ENCODE data around the gene CALR3. TPM values are rescaled to one million over a fixed set of nuclear protein-coding genes. Genes with fewer than 3 reads are reported as not detected.
"Not testable (repeated sequence)": the region's sequence is repeated elsewhere in the genome, so short reads cannot be mapped to it uniquely, and the experiment has no call there.

CALR3 gene
- total and polyA plus RNA-seq, 2 experiments from 2014 or later: not detected

- no peak overlapping the region for H3K4me2 ChIP-seq
- H3K4me1 ChIP-seq (ENCODE audit: insufficient read depth): no peaks in the 10 kb centered on the region
- H3K27ac ChIP-seq: no peak overlapping the region
- no peak overlapping the region for H2AFZ ChIP-seq
- H3K36me3 ChIP-seq (replicated peaks; ENCODE audit: insufficient read depth, low read depth): no peaks in the 10 kb centered on the region
- no peak overlapping the region for H3K4me3 ChIP-seq
- DNase-seq (ENCODE audit: low spot score): no peak
- no peaks in the 10 kb centered on the region for H3K27me3 ChIP-seq
- 93% methylated on average over 5 of the region's 5 CpGs for WGBS (ENCODE audit: low lambda C conversion rate, missing lambda C conversion rate)
- no peaks in the 10 kb centered on the region for H3K9me2 ChIP-seq (replicated peaks; ENCODE audit: insufficient read depth)
- TF ChIP-seq, protein P1, sequence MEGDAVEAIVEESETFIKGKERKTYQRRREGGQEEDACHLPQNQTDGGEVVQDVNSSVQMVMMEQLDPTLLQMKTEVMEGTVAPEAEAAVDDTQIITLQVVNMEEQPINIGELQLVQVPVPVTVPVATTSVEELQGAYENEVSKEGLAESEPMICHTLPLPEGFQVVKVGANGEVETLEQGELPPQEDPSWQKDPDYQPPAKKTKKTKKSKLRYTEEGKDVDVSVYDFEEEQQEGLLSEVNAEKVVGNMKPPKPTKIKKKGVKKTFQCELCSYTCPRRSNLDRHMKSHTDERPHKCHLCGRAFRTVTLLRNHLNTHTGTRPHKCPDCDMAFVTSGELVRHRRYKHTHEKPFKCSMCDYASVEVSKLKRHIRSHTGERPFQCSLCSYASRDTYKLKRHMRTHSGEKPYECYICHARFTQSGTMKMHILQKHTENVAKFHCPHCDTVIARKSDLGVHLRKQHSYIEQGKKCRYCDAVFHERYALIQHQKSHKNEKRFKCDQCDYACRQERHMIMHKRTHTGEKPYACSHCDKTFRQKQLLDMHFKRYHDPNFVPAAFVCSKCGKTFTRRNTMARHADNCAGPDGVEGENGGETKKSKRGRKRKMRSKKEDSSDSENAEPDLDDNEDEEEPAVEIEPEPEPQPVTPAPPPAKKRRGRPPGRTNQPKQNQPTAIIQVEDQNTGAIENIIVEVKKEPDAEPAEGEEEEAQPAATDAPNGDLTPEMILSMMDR (IDR thresholded peaks at IDR 0.05; ENCODE audit: poor library complexity): no peak
- TF ChIP-seq EZH2 (IDR thresholded peaks at IDR 0.05; ENCODE audit: borderline replicate concordance) (no peak), EZH2phosphoT487 (IDR thresholded peaks at IDR 0.05; ENCODE audit: low read depth, severe bottlenecking, unreplicated experiment) (no peak)
- H3K9me3 ChIP-seq (ENCODE audit: low read depth): no peaks in the 10 kb centered on the region
- H4K20me1 ChIP-seq (ENCODE audit: insufficient read depth, poor library complexity, severe bottlenecking): no peaks in the 10 kb centered on the region
- H3K79me2 ChIP-seq: no peaks in the 10 kb centered on the region
These were observed 12.6 kb upstream of the CALR3 start for GRCh38 chr19:16508546-16508945.

- no peak overlapping the region for H3K27ac ChIP-seq
- H3K79me2 ChIP-seq: no peaks in the 10 kb centered on the region
- TF ChIP-seq, protein P1 (IDR thresholded peaks at IDR 0.05; ENCODE audit: poor library complexity): no peak
- TF ChIP-seq EZH2 (IDR thresholded peaks at IDR 0.05; ENCODE audit: borderline replicate concordance) (no peak), EZH2phosphoT487 (IDR thresholded peaks at IDR 0.05; ENCODE audit: low read depth, severe bottlenecking, unreplicated experiment) (no peak)
- H4K20me1 ChIP-seq (ENCODE audit: insufficient read depth, poor library complexity, severe bottlenecking): no peaks in the 10 kb centered on the region
- no peaks in the 10 kb centered on the region for H3K4me1 ChIP-seq (ENCODE audit: insufficient read depth)
- no peak for DNase-seq (ENCODE audit: low spot score)
- no peaks in the 10 kb centered on the region for H3K27me3 ChIP-seq
- no peaks in the 10 kb centered on the region for H3K9me3 ChIP-seq (ENCODE audit: low read depth)
- H3K9me2 ChIP-seq (replicated peaks; ENCODE audit: insufficient read depth): no peaks in the 10 kb centered on the region
- H2AFZ ChIP-seq: no peak overlapping the region
- no peak overlapping the region for H3K4me3 ChIP-seq
- no peaks in the 10 kb centered on the region for H3K36me3 ChIP-seq (replicated peaks; ENCODE audit: insufficient read depth, low read depth)
- WGBS (ENCODE audit: low lambda C conversion rate, missing lambda C conversion rate): 84% methylated on average over 6 of the region's 6 CpGs
- H3K4me2 ChIP-seq: no peak overlapping the region
These were observed 11.0 kb upstream of the CALR3 start for GRCh38 chr19:16506961-16507360.

- H4K20me1 ChIP-seq (ENCODE audit: insufficient read depth, poor library complexity, severe bottlenecking); DNase-seq (ENCODE audit: low spot score); H3K4me3 ChIP-seq; H3K9me2 ChIP-seq (replicated peaks; ENCODE audit: insufficient read depth); H3K4me1 ChIP-seq (ENCODE audit: insufficient read depth); H2AFZ ChIP-seq; H3K36me3 ChIP-seq (replicated peaks; ENCODE audit: insufficient read depth, low read depth); H3K4me2 ChIP-seq; H3K27ac ChIP-seq; H3K9me3 ChIP-seq (ENCODE audit: low read depth); H3K79me2 ChIP-seq; H3K27me3 ChIP-seq: not testable (repeated sequence)
- 95% methylated on average over 11 of the region's 11 CpGs for WGBS (ENCODE audit: low lambda C conversion rate, missing lambda C conversion rate)
These were observed 10.2 kb upstream of the CALR3 start for GRCh38 chr19:16506161-16506560.

GRCh38 chr19:16504271-16504670, 8.3 kb upstream of the CALR3 start:
- H3K36me3 ChIP-seq (replicated peaks; ENCODE audit: insufficient read depth, low read depth): no peaks in the 10 kb centered on the region
- H3K9me2 ChIP-seq (replicated peaks; ENCODE audit: insufficient read depth): no peaks in the 10 kb centered on the region
- no peak overlapping the region for H3K4me2 ChIP-seq
- H3K4me3 ChIP-seq: no peak overlapping the region
- no peaks in the 10 kb centered on the region for H3K4me1 ChIP-seq (ENCODE audit: insufficient read depth)
- TF ChIP-seq EZH2 (IDR thresholded peaks at IDR 0.05; ENCODE audit: borderline replicate concordance): no peak
- TF ChIP-seq, protein P1 (IDR thresholded peaks at IDR 0.05; ENCODE audit: poor library complexity): no peak
- no peak for TF ChIP-seq EZH2phosphoT487 (IDR thresholded peaks at IDR 0.05; ENCODE audit: low read depth, severe bottlenecking, unreplicated experiment)
- H4K20me1 ChIP-seq (ENCODE audit: insufficient read depth, poor library complexity, severe bottlenecking): no peaks in the 10 kb centered on the region
- no peak overlapping the region for H2AFZ ChIP-seq
- no peak for DNase-seq (ENCODE audit: low spot score)
- H3K79me2 ChIP-seq: no peaks in the 10 kb centered on the region
- no peaks in the 10 kb centered on the region for H3K27me3 ChIP-seq
- WGBS (ENCODE audit: low lambda C conversion rate, missing lambda C conversion rate): 89% methylated on average over 3 of the region's 3 CpGs
- H3K27ac ChIP-seq: no peak overlapping the region
- H3K9me3 ChIP-seq (ENCODE audit: low read depth): no peaks in the 10 kb centered on the region
